GM12873 (cell line): Measurements from ENCODE around the gene MAEA.

Experiments used
- CTCF ChIP-seq: IDR thresholded peaks from 2 replicates; pipeline ENCODE4 v1.5.1; 2012; ENCODE audit warnings: low read depth, mild to moderate bottlenecking, moderate library complexity, low read length, control low read depth; ENCODE audit not compliant: insufficient read depth; ENCODE audit errors: missing control alignments

MAEA gene

DNA sequence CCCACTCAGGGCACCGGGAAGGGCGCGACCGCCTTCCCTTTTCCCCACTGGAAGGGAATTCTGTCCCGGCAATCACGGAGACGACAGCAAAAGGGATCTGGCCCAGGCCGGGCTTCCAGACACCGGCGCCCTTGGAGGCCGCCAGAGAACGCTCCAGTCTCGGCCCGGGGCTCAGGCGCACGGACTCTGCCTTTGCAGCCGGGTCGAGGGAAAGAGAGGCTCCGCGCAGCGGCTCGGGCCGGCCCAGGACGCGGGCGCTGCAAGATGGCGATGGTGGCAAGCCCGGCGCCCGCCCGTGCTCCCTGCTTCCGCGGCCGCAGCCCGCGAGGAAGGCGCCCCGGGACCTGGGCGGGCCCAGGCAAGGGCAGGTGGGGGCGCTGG is 41.8 kb upstream of the MAEA start:
- TF ChIP-seq CTCF = no peak

DNA sequence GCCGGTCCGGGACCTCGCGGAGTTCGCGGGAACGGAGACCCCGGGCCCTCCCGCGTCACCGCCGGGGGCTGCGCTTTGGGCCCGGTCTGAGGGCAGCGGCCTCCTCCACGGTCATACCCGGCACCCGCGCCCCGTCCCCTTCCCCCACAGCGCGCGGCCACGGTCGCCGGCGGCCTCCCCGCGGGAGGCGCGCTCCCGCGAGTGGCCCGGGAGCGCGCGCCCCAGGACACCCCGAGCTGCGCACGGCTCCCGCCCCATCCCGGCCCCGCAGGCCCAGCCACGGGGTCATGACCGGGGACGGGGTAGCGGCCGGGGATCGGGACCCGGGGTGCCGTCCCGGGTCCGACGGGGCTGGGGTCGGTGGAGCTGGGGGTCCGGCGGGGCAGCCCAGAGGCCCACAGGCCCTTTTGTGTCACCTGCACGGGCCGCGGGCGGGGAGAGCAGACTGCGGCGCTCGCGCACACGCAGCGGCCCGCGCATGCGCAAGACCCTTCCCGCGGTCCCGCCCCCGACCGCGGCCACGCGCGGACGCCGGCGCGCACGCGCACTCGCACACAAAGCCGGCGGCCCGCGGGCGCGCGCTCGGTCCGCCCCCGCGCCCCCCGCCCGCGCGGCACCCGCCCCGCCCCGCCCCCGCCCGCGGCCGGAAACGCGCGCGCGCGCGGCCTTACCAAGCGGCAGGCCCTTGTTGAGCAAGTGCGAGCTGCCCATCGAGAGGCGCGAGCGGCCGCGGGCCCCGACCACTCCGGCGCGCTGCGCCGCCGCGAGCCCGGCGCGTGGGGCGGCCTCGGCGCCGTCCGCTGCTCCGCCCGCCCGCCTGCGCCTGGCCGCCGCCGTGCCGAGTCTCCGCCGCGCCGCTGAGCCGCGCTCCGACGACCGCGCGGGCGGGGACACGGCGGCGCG is 41.2 kb upstream of the MAEA start, which contains the start of gene CTBP1:
TSS of gene CTBP1 (minus strand) at position 886 of the 903 bp plus-strand sequence. CDS start 7,799 bp downstream, outside the sequence.
- no peak for TF ChIP-seq CTCF

DNA sequence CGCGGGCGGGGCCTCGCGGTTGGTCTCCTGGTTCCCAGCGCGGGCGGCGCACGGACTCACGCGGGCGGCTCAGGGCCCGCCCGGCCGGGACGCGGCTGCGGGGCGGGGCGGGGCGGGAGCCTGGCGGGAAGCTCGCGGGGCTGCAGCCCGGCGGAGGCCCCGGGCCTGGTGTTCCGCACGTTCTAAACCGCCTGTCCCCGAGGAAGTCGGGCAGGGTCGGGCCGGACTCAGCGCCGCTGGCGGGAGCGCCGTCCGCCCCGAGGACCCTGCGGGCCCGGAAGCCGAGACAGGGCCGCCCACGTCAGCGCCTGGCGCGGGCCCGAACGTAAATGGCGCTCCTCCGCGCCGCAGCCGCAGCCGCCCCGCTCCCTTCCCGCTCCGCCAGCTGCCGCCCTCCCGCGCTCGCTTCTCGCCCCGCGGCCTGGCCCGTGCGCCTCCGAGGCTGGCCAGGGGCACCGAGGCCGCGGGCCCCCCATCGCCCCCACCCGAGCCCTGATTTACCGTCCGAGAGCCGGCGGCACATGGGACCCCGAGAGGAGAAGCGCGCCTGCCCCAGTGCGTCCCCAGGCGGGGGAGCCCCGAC is 40.5 kb upstream of the MAEA start:
- TF ChIP-seq CTCF = no peak

- no peak for TF ChIP-seq CTCF
Measured at GRCh38 chr4:1249731-1250526, 39.8 kb upstream of the MAEA start.

DNA sequence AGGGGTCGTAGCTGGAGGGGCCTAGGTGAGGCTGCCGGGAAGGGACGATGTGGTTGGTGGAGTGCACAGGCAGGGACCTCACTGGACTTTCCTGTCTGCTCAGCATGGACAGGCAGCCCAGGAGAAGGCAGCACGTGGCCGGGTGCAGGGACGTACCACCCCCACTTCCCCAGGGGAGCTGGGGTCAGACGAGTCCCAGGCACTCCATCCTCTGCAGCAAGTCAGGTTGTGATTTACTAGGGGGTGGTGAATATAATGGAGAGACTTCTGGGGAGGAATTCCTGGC is 39.2 kb upstream of the MAEA start:
- TF ChIP-seq CTCF = no peak

GRCh38 chr4:1250921-1251772 is 38.5 kb upstream of the MAEA start:
- TF ChIP-seq CTCF = no peak

DNA sequence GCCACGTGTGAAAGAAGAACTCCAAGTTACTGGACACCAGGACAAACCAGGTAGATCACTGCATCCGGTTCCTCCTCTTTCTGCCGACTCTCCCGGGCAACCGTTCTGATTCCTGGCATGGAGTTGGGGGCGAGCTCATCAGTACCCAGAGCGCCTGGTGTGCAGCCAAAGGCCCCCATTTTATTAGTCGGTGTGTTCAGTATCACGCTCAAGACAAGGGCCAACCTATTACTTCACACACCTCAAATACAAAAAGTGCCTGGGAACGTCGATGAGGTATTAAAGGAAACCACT is 38.0 kb upstream of the MAEA start:
- TF ChIP-seq CTCF = no peak
